ENCODE data around the gene PAAF1.

The PAAF1 gene

GRCh38 chr11:73869332-73869949, 7.4 kb upstream of the PAAF1 start:
- H3K27ac ChIP-seq (ENCODE audit: low read depth, low read length, poor library complexity, severe bottlenecking) = no peak overlapping the region
- H3K79me2 ChIP-seq (ENCODE audit: insufficient read depth, low read length) = 0 out of 2 replicates have a peak, but pooled peaks cover under 1% of the 10 kb centered on the region
- no peaks in the 10 kb centered on the region for H3F3A ChIP-seq (ENCODE audit: insufficient read depth, low read length)
- H4K20me1 ChIP-seq (ENCODE audit: insufficient read depth, low read length) = no peaks in the 10 kb centered on the region
- TF ChIP-seq, protein P1, sequence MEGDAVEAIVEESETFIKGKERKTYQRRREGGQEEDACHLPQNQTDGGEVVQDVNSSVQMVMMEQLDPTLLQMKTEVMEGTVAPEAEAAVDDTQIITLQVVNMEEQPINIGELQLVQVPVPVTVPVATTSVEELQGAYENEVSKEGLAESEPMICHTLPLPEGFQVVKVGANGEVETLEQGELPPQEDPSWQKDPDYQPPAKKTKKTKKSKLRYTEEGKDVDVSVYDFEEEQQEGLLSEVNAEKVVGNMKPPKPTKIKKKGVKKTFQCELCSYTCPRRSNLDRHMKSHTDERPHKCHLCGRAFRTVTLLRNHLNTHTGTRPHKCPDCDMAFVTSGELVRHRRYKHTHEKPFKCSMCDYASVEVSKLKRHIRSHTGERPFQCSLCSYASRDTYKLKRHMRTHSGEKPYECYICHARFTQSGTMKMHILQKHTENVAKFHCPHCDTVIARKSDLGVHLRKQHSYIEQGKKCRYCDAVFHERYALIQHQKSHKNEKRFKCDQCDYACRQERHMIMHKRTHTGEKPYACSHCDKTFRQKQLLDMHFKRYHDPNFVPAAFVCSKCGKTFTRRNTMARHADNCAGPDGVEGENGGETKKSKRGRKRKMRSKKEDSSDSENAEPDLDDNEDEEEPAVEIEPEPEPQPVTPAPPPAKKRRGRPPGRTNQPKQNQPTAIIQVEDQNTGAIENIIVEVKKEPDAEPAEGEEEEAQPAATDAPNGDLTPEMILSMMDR (IDR thresholded peaks at IDR 0.05; ENCODE audit: low read length) = no peak
- no peak for TF ChIP-seq EZH2 (IDR thresholded peaks at IDR 0.05; ENCODE audit: borderline replicate concordance, low read length)
- no peak overlapping the region for H3K4me2 ChIP-seq (ENCODE audit: low read length)
- H3K4me1 ChIP-seq (ENCODE audit: insufficient read depth, low read length, severe bottlenecking) = peaks cover 1% of the 10 kb centered on the region
- no peak overlapping the region for H3K9ac ChIP-seq (ENCODE audit: low read length)
- H3K9me2 ChIP-seq (ENCODE audit: low read depth, low read length) = no peaks in the 10 kb centered on the region
- H3K4me3 ChIP-seq (ENCODE audit: low read depth, low read length, poor library complexity, severe bottlenecking) = no peak overlapping the region
- no peaks in the 10 kb centered on the region for H3K27me3 ChIP-seq (ENCODE audit: insufficient read depth, low read length)
- no peaks in the 10 kb centered on the region for H3K9me3 ChIP-seq (ENCODE audit: low read length)
- H2AFZ ChIP-seq (ENCODE audit: low read length) = no peak overlapping the region
- H3K36me3 ChIP-seq (ENCODE audit: insufficient read depth, low read length) = peaks cover 64% of the 10 kb centered on the region

DNA sequence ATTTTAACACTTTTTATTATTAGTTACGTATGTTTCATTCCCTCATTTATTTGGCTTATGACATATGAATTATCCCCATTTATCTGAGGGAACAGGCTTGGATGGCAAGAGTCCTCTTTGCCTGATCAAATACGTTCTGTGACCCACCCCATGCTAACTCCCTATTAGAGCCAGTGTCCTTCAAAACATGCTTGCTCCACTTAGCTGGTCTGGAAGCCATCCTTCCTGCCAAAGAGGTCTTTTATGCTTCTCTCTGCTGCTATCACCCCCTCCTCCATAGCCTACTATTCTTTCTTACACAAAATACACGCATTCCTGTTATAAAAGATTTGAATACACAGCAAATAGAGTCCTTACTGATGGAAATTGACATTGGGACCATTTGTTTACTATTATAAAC, 6.5 kb upstream of the PAAF1 start:
- Histone ChIP-seq H2AFZ (ENCODE audit: low read length) (no peak overlapping the region), H3K36me3 (ENCODE audit: insufficient read depth, low read length) (peaks cover 69% of the 10 kb centered on the region), H3K4me2 (ENCODE audit: low read length) (no peak overlapping the region), H3K9ac (ENCODE audit: low read length) (no peak overlapping the region), H3K9me3 (ENCODE audit: low read length) (no peaks in the 10 kb centered on the region), H3K79me2 (ENCODE audit: insufficient read depth, low read length) (peaks cover 8% of the 10 kb centered on the region), H3K27me3 (ENCODE audit: insufficient read depth, low read length) (no peaks in the 10 kb centered on the region), H4K20me1 (ENCODE audit: insufficient read depth, low read length) (no peaks in the 10 kb centered on the region), H3K9me2 (ENCODE audit: low read depth, low read length) (no peaks in the 10 kb centered on the region), H3K4me1 (ENCODE audit: insufficient read depth, low read length, severe bottlenecking) (peaks cover 9% of the 10 kb centered on the region), H3F3A (ENCODE audit: insufficient read depth, low read length) (no peaks in the 10 kb centered on the region), H3K4me3 (ENCODE audit: low read depth, low read length, poor library complexity, severe bottlenecking) (no peak overlapping the region), H3K27ac (ENCODE audit: low read depth, low read length, poor library complexity, severe bottlenecking) (no peak overlapping the region)
- TF ChIP-seq, protein P1 (IDR thresholded peaks at IDR 0.05; ENCODE audit: low read length) = no peak
- TF ChIP-seq EZH2 (IDR thresholded peaks at IDR 0.05; ENCODE audit: borderline replicate concordance, low read length) = no peak

DNA sequence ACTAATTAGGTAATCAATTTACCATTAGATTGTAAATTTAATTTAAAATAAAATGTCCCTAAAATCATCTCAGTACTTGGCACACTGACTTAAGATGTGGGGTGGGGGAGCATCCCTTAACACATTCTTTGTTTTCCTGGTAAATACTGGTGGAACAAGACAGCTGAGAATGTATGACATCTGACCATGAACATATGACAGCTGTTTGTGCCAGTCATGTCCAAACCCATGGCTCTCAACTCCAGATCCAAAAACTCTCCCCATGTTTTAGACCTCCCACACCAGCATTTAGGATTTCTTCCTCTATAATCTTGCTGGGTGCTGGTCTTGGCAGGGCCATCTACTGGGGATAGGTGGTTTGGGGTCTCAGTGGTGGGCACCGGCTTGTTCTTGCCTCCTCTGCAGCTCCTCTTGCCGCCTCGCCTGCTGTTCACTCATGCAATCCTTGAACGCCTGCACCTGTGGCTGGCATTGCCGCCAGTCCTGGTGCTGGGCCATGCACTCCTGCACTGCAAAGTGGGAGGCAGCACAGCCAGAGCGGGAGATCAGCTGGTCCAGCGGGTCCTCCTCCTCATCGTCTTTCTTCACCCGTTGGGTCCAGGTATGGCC, 3.9 kb upstream of the PAAF1 start:
- Histone ChIP-seq H3K79me2 (ENCODE audit: insufficient read depth, low read length) (peaks cover 25% of the 10 kb centered on the region), H3K27me3 (ENCODE audit: insufficient read depth, low read length) (no peaks in the 10 kb centered on the region), H3K9ac (ENCODE audit: low read length) (no peak overlapping the region), H3K27ac (ENCODE audit: low read depth, low read length, poor library complexity, severe bottlenecking) (no peak overlapping the region), H3K36me3 (ENCODE audit: insufficient read depth, low read length) (peaks cover 68% of the 10 kb centered on the region), H3K4me1 (ENCODE audit: insufficient read depth, low read length, severe bottlenecking) (peaks cover 23% of the 10 kb centered on the region), H3K9me2 (ENCODE audit: low read depth, low read length) (no peaks in the 10 kb centered on the region), H3K4me3 (ENCODE audit: low read depth, low read length, poor library complexity, severe bottlenecking) (no peak overlapping the region), H4K20me1 (ENCODE audit: insufficient read depth, low read length) (no peaks in the 10 kb centered on the region), H2AFZ (ENCODE audit: low read length) (no peak overlapping the region), H3F3A (ENCODE audit: insufficient read depth, low read length) (no peaks in the 10 kb centered on the region), H3K9me3 (ENCODE audit: low read length) (no peaks in the 10 kb centered on the region), H3K4me2 (ENCODE audit: low read length) (no peak overlapping the region)
- TF ChIP-seq EZH2 (IDR thresholded peaks at IDR 0.05; ENCODE audit: borderline replicate concordance, low read length) = no peak
- TF ChIP-seq, protein P1 (IDR thresholded peaks at IDR 0.05; ENCODE audit: low read length) = no peak

Data from OCI-LY1 (cell line).